ENCODE data around the gene ULK4. TPM values are rescaled to one million over a fixed set of nuclear protein-coding genes. Genes with fewer than 3 reads are reported as not detected.

Gene ULK4
- total RNA-seq, 1 donor from 2014 or later = 11.2 TPM

- ATAC-seq = no peak
- Histone ChIP-seq H3K36me3 (no peaks in the 10 kb centered on the region), H3K27ac (no peak overlapping the region), H3K4me3 (no peak overlapping the region), H3K4me1 (no peaks in the 10 kb centered on the region), H3K9me3 (no peaks in the 10 kb centered on the region), H3K27me3 (no peaks in the 10 kb centered on the region)
- intact Hi-C loops (cut with DNase I) = no loop called here
- no peak for TF ChIP-seq CTCF (IDR thresholded peaks at IDR 0.05)
- DNase-seq = no peak
Measured at GRCh38 chr3:41974223-41974622, 12.3 kb upstream of the ULK4 start.

GRCh38 chr3:41972802-41973201 lies 10.9 kb upstream of the ULK4 start:
- Histone ChIP-seq H3K27me3 (no peaks in the 10 kb centered on the region), H3K36me3 (no peaks in the 10 kb centered on the region), H3K9me3 (no peaks in the 10 kb centered on the region), H3K4me1 (no peaks in the 10 kb centered on the region), H3K27ac (no peak overlapping the region), H3K4me3 (no peak overlapping the region)
- ATAC-seq (no peak), DNase-seq (no peak)
- no peak for TF ChIP-seq CTCF (IDR thresholded peaks at IDR 0.05)
- intact Hi-C loops (cut with DNase I) = no loop called here

GRCh38 chr3:41966206-41966605 lies 4.3 kb upstream of the ULK4 start:
- TF ChIP-seq CTCF (IDR thresholded peaks at IDR 0.05) = no peak
- no peak for DNase-seq
- Histone ChIP-seq H3K4me3 (no peak overlapping the region), H3K27ac (no peak overlapping the region), H3K27me3 (no peaks in the 10 kb centered on the region), H3K4me1 (no peaks in the 10 kb centered on the region), H3K36me3 (no peaks in the 10 kb centered on the region), H3K9me3 (no peaks in the 10 kb centered on the region)
- no peak for ATAC-seq
- intact Hi-C loops (cut with DNase I) = no loop called here

- H3K36me3 ChIP-seq = no peaks in the 10 kb centered on the region
- ATAC-seq = no peak
- intact Hi-C loops (cut with DNase I) = no loop called here
- H3K4me1 ChIP-seq = peaks cover 8% of the 10 kb centered on the region
- no peak overlapping the region for H3K4me3 ChIP-seq
- no peaks in the 10 kb centered on the region for H3K27me3 ChIP-seq
- H3K27ac ChIP-seq = no peak overlapping the region
- no peak for DNase-seq
- TF ChIP-seq CTCF (IDR thresholded peaks at IDR 0.05) = no peak
- H3K9me3 ChIP-seq = no peaks in the 10 kb centered on the region
Measured at GRCh38 chr3:41963823-41964222, 1.9 kb upstream of the ULK4 start.

GRCh38 chr3:41960826-41961750 lies 815 bp downstream of the ULK4 start:
- ATAC-seq = peak; percentile 33
- no peaks in the 10 kb centered on the region for H3K36me3 ChIP-seq
- DNase-seq = peak; percentile 79
- no peaks in the 10 kb centered on the region for H3K27me3 ChIP-seq
- peak overlapping the region; percentile 89 for H3K27ac ChIP-seq
- H3K4me3 ChIP-seq = peak overlapping the region; percentile 93
- no peaks in the 10 kb centered on the region for H3K9me3 ChIP-seq
- intact Hi-C loops (cut with DNase I) = no loop called here
- TF ChIP-seq CTCF (IDR thresholded peaks at IDR 0.05) = no peak
- H3K4me1 ChIP-seq = peaks cover 8% of the 10 kb centered on the region
